ENCODE results near the gene PACC1.
"Not testable (repeated sequence)": the region's sequence is repeated elsewhere in the genome, so short reads cannot be mapped to it uniquely, and the experiment has no call there.

PACC1 gene

DNA sequence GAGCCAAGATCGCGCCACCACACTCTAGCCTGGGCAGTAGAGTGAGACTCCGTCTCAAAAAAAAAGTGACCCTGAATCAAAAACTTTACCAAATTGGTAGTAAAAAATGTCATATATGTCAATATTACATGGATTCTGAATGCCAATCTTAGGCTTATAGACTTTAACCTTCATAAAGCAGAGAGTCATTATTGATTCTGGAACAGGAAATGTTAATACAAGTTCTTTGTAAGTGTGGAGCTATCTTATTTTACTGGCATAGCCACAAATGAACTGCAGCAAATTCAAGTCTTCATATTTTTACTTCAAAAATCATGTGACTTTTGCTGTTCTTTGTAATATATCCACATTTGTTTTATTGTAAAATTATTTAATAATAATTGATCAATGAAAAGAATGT, 88.1 kb downstream of the PACC1 start:
- no peak for DNase-seq

DNA sequence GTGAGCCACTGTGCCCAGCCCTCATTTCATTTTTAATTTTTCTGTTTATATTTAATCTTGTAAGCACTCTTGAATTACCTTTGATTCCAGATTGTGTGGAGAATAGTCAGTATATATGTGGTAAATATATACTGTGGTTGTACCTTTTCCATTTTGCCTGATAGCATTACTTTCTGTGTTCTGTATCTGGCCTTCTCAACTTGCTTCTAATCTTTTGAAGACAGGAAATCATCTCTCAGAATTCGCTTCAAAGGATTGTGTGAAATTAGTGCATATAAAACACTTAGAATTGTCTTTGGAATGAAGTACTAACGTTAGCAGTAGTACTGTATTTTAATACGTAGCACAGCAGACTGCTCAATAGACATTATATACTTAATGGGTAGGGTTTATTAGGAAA, 91.6 kb downstream of the PACC1 start:
- DNase-seq, result no peak

DNA sequence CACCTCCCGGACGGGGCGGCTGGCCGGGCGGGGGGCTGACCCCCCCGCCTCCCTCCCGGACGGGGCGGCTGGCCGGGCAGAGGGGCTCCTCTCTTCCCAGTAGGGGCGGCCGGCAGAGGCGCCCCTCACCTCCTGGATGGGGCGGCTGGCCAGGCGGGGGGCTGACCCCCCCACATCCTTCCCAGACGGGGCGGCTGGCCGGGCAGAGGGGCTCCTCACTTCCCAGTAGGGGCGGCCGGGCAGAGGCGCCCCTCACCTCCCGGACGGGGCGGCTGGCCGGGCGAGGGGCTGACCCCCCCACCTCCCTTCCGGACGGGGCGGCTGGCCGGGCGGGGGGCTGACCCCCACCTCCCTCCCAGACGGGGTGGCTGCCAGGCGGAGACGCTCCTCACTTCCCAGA, 93.7 kb downstream of the PACC1 start:
- not testable (repeated sequence) for DNase-seq

DNA sequence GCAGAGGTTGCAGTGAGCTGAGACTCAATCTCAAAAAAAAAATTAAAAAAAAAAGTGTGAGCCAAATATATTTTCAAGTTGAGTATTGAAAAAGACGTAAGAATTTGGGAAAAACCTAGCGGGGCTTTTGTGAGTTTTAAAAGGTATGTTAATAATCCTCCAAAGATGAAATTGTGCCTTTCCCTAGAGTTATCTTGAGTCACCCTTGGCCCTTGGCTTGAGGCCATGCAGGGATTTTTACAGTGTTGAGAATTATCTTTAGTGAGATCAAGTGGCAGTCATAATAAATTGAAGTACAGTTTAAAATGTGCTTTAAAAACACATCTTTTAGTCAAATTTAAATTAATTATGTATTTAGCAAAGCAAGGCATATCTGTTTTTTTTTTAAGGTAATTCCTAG, 96.8 kb downstream of the PACC1 start:
- no peak for DNase-seq

DNA sequence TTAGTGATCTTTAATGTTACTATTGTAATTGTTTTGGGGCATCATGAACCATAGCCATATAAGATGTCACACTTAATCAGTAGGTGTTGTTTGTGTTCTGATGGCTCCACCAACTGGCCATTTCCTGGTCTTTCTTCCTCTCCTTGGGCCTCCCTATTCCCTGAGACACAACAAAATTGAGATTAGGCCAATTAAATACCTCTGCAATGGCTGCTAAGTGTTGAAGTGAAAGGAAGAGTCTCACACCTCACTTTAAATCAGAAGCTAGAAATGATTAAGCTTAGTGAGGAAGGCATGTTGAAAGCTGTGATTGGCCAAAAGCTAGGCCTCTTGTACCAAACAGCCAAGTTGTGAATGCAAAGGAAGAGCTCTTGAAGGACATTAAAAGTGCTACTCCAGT, 98.8 kb downstream of the PACC1 start:
- peak; percentile 64 for DNase-seq

DNA sequence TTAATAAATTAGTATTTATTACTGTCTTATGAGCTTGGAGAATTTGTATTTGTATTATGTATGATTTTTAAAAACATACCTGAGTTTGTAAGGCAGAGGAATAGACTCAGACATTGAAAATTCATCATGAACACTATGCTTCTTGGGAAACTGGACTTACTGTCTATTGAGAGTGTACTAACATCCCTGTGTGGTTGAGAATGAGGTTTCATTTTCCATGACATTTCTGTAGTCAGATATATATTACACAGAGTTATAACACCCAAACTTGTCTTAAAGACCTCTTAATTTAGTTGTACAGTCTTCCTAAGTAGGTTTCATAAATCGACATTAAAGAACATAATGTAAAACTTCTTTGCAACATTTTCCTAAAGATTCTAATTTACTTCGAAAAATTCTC, 99.5 kb downstream of the PACC1 start:
- no peak for DNase-seq
